ENCODE results near the gene SNX9. TPM values are rescaled to one million over a fixed set of nuclear protein-coding genes. Genes with fewer than 3 reads are reported as not detected.

Gene SNX9
- total and polyA plus RNA-seq, 2 donors (not counting 1 experiment from before 2014, with no cell fraction given), result 56.8 to 117 TPM

GRCh38 chr6:157822245-157823000, 623 bp upstream of the SNX9 start:
- H3K9me3 ChIP-seq (ENCODE audit: control insufficient read depth, insufficient read depth, low read depth, low read length), result no peaks in the 10 kb centered on the region
- peak overlapping the region; percentile 17 to 53 (median 48) for H3K4me3 ChIP-seq (replicated peaks in 1 of 4; ENCODE audit: control extremely low read depth in 1 of 4, insufficient read depth in 1 of 4, low read depth in 3 of 4, low read length in 4 of 4)
- H3K27me3 ChIP-seq (ENCODE audit: control insufficient read depth, insufficient read depth, low read length), result no peaks in the 10 kb centered on the region
- peak overlapping the region; percentile 64 for H2AFZ ChIP-seq (ENCODE audit: low read length)
- peaks cover 32% of the 10 kb centered on the region for H3K79me2 ChIP-seq (ENCODE audit: control insufficient read depth, insufficient read depth, low read length)
- peaks cover 3% of the 10 kb centered on the region for H3K4me1 ChIP-seq (ENCODE audit: control insufficient read depth, extremely low read depth, insufficient read depth, low read length)
- H4K20me1 ChIP-seq (ENCODE audit: control insufficient read depth, extremely low read depth, insufficient read depth, low read length), result no peaks in the 10 kb centered on the region
- no peak for DNase-seq (ENCODE audit: low read depth in 2 of 2)
- TF ChIP-seq EZH2 (IDR thresholded peaks at IDR 0.05; ENCODE audit: low read length, missing control alignments), result no peak
- no peak for TF ChIP-seq CTCF (conservative IDR thresholded peaks at IDR 0.05 in 1 of 2, IDR thresholded peaks at IDR 0.05 in 1 of 2; ENCODE audit: low read depth in 1 of 2, low read length in 2 of 2)
- H3K27ac ChIP-seq (ENCODE audit: insufficient read depth, low read length), result peak overlapping the region; percentile 91
- H3K9ac ChIP-seq (ENCODE audit: insufficient read depth, low read length), result peak overlapping the region; percentile 80
- no peaks in the 10 kb centered on the region for H3K36me3 ChIP-seq (ENCODE audit: control insufficient read depth, insufficient read depth, low read length)
- peak overlapping the region; percentile 83 for H3K4me2 ChIP-seq (ENCODE audit: extremely low read depth, insufficient read depth, low read length)

GRCh38 chr6:157823528-157824370, 703 bp downstream of the SNX9 start:
- Histone ChIP-seq H3K9ac (ENCODE audit: insufficient read depth, low read length) (peak overlapping the region; percentile 93), H3K27ac (ENCODE audit: insufficient read depth, low read length) (peak overlapping the region; percentile 94), H3K4me1 (ENCODE audit: control insufficient read depth, extremely low read depth, insufficient read depth, low read length) (peaks cover 3% of the 10 kb centered on the region), H3K4me2 (ENCODE audit: extremely low read depth, insufficient read depth, low read length) (peak overlapping the region; percentile 38), H3K4me3 (replicated peaks in 1 of 4; ENCODE audit: control extremely low read depth in 1 of 4, insufficient read depth in 1 of 4, low read depth in 3 of 4, low read length in 4 of 4) (peak overlapping the region; percentile 81 to 94 (median 94)), H3K79me2 (ENCODE audit: control insufficient read depth, insufficient read depth, low read length) (peaks cover 45% of the 10 kb centered on the region), H3K9me3 (ENCODE audit: control insufficient read depth, insufficient read depth, low read depth, low read length) (no peaks in the 10 kb centered on the region), H4K20me1 (ENCODE audit: control insufficient read depth, extremely low read depth, insufficient read depth, low read length) (no peaks in the 10 kb centered on the region), H3K36me3 (ENCODE audit: control insufficient read depth, insufficient read depth, low read length) (peaks cover 2% of the 10 kb centered on the region), H2AFZ (ENCODE audit: low read length) (no peak overlapping the region), H3K27me3 (ENCODE audit: control insufficient read depth, insufficient read depth, low read length) (no peaks in the 10 kb centered on the region)
- DNase-seq (ENCODE audit: low read depth in 2 of 2), result peak; percentile 77 to 85
- TF ChIP-seq CTCF (conservative IDR thresholded peaks at IDR 0.05 in 1 of 2, IDR thresholded peaks at IDR 0.05 in 1 of 2; ENCODE audit: low read depth in 1 of 2, low read length in 2 of 2) (no peak), EZH2 (IDR thresholded peaks at IDR 0.05; ENCODE audit: low read length, missing control alignments) (no peak)

GRCh38 chr6:157825243-157825904, 2.3 kb downstream of the SNX9 start:
- Histone ChIP-seq H3K79me2 (ENCODE audit: control insufficient read depth, insufficient read depth, low read length) (peaks cover 61% of the 10 kb centered on the region), H3K27ac (ENCODE audit: insufficient read depth, low read length) (no peak overlapping the region), H3K4me1 (ENCODE audit: control insufficient read depth, extremely low read depth, insufficient read depth, low read length) (peaks cover 3% of the 10 kb centered on the region), H2AFZ (ENCODE audit: low read length) (no peak overlapping the region), H3K4me3 (replicated peaks in 1 of 4; ENCODE audit: control extremely low read depth in 1 of 4, insufficient read depth in 1 of 4, low read depth in 3 of 4, low read length in 4 of 4) (peak overlapping the region; percentile 7 to 94 (median 88)), H3K4me2 (ENCODE audit: extremely low read depth, insufficient read depth, low read length) (peak overlapping the region; percentile 71), H3K36me3 (ENCODE audit: control insufficient read depth, insufficient read depth, low read length) (peaks cover 2% of the 10 kb centered on the region), H3K27me3 (ENCODE audit: control insufficient read depth, insufficient read depth, low read length) (no peaks in the 10 kb centered on the region), H3K9me3 (ENCODE audit: control insufficient read depth, insufficient read depth, low read depth, low read length) (no peaks in the 10 kb centered on the region), H4K20me1 (ENCODE audit: control insufficient read depth, extremely low read depth, insufficient read depth, low read length) (no peaks in the 10 kb centered on the region), H3K9ac (ENCODE audit: insufficient read depth, low read length) (no peak overlapping the region)
- no peak for TF ChIP-seq EZH2 (IDR thresholded peaks at IDR 0.05; ENCODE audit: low read length, missing control alignments)
- peak; percentile 43 to 74 for DNase-seq (ENCODE audit: low read depth in 2 of 2)

Measured in fibroblast of lung (primary cell).